Ascending aorta (tissue), 2 donors: ENCODE measurements around the gene FXYD4. TPM values are rescaled to one million over a fixed set of nuclear protein-coding genes. Genes with fewer than 3 reads are reported as not detected.
A peak's percentile ranks its signal among the peaks of the same experiment; 100 is the strongest.
"Not testable (repeated sequence)": the region's sequence is repeated elsewhere in the genome, so short reads cannot be mapped to it uniquely, and the experiment has no call there.

Source experiments
- DNase-seq, 2 donors: peaks; one replicate each; pipeline ENCODE4 v3.0.0-alpha.2; 2019; ENCODE audit warnings: low spot score in 2 of 2
- H3K27ac ChIP-seq, 2 donors: fragments of 200-600 bp; sonication (generic); one replicate each; pipeline ENCODE4 v1.5.1; 2016 to 2017; ENCODE audit warnings: mild to moderate bottlenecking in 1 of 2
- H3K27me3 ChIP-seq: fragments of 200-600 bp; sonication (generic); one replicate; pipeline ENCODE4 v1.5.1; 2017
- H3K36me3 ChIP-seq, 2 donors: fragments of 200-600 bp; sonication (generic); one replicate each; pipeline ENCODE4 v1.5.1; 2016
- H3K4me1 ChIP-seq, 2 donors: fragments of 200-600 bp; sonication (generic); one replicate each; pipeline ENCODE4 v1.5.1; 2016 to 2017; ENCODE audit warnings: mild to moderate bottlenecking in 1 of 2
- H3K4me3 ChIP-seq, 2 donors: fragments of 200-600 bp; sonication (generic); one replicate each; pipeline ENCODE4 v1.5.1; 2016 to 2017; ENCODE audit warnings: mild to moderate bottlenecking in 1 of 2
- H3K9me3 ChIP-seq, 2 donors: fragments of 200-600 bp; sonication (generic); one replicate each; pipeline ENCODE4 v1.5.1; 2016
- CTCF ChIP-seq, 3 experiments: fragments of 200-600 bp in 2 of 3; fragments of 450-650 bp in 1 of 3; sonication (generic) in 2 of 3; IDR thresholded peaks; one replicate each; pipeline ENCODE4 v1.5.1; 2016 to 2019; ENCODE audit warnings: antibody characterized with exemption in 3 of 3, mild to moderate bottlenecking in 1 of 3, moderate library complexity in 1 of 3
- intact Hi-C: fragments of 100-400 bp; cut with DNase I; formaldehyde crosslinking; loops from one replicate; pipeline ENCODE4 v1.15.1; 2023
- total RNA-seq: library from RNA; depleted of rRNA; stranded (reverse); fragments of >200 nt; gene quantifications from one replicate; pipeline ENCODE4 v1.1.0, GENCODE V29; 2016

Gene FXYD4
- total RNA-seq, 1 donor from 2014 or later = not detected

- no peaks in the 10 kb centered on the region for H3K9me3 ChIP-seq
- intact Hi-C loops = no loop called here
- TF ChIP-seq CTCF (IDR thresholded peaks at IDR 0.05) = no peak
- no peaks in the 10 kb centered on the region for H3K36me3 ChIP-seq
- no peak overlapping the region for H3K27ac ChIP-seq
- no peaks in the 10 kb centered on the region for H3K27me3 ChIP-seq
- no peak overlapping the region for H3K4me3 ChIP-seq
- DNase-seq = no peak
- H3K4me1 ChIP-seq = peaks cover 0 to 12% of the 10 kb centered on the region in 2 donors
These were observed 46.7 kb downstream of the FXYD4 start for GRCh38 chr10:43417950-43418768.

GRCh38 chr10:43419997-43420368 is 48.5 kb downstream of the FXYD4 start:
- H3K27ac ChIP-seq = peak overlapping the region; percentile 94 to 95
- H3K36me3 ChIP-seq = no peaks in the 10 kb centered on the region
- no peaks in the 10 kb centered on the region for H3K27me3 ChIP-seq
- peaks cover 0 to 12% of the 10 kb centered on the region in 2 donors for H3K4me1 ChIP-seq
- no peaks in the 10 kb centered on the region for H3K9me3 ChIP-seq
- no peak for TF ChIP-seq CTCF (IDR thresholded peaks at IDR 0.05)
- no peak for DNase-seq
- intact Hi-C loops = loop anchor here (1.0 to 2.0 kb wide), 3 partner anchors 11 to 23 kb away; partner anchors contain the start of gene HNRNPF
- H3K4me3 ChIP-seq = peak overlapping the region; percentile 72 to 73

GRCh38 chr10:43420369-43421200 is 49.1 kb downstream of the FXYD4 start:
- DNase-seq = peak; percentile 63 to 94
- Histone ChIP-seq H3K27ac (peak overlapping the region; percentile 94 to 95), H3K27me3 (no peaks in the 10 kb centered on the region), H3K9me3 (no peaks in the 10 kb centered on the region), H3K36me3 (no peaks in the 10 kb centered on the region), H3K4me3 (peak overlapping the region; percentile 72 to 73), H3K4me1 (peaks cover 0 to 12% of the 10 kb centered on the region in 2 donors)
- intact Hi-C loops = loop anchor here (1.0 to 2.0 kb wide), 3 partner anchors 11 to 24 kb away; partner anchors contain the start of gene HNRNPF
- peak in 1 of 3 experiments; percentile 14 for TF ChIP-seq CTCF (IDR thresholded peaks at IDR 0.05)

GRCh38 chr10:43421201-43421507 is 49.7 kb downstream of the FXYD4 start:
- intact Hi-C loops = loop anchor here (2.0 kb wide), 1 partner anchor 24 kb away; no protein-coding TSS in a partner anchor
- Histone ChIP-seq H3K9me3 (no peaks in the 10 kb centered on the region), H3K36me3 (no peaks in the 10 kb centered on the region), H3K4me3 (peak overlapping the region; percentile 72 to 73), H3K27ac (peak overlapping the region; percentile 94 to 95), H3K4me1 (peaks cover 0 to 12% of the 10 kb centered on the region in 2 donors), H3K27me3 (no peaks in the 10 kb centered on the region)
- no peak for TF ChIP-seq CTCF (IDR thresholded peaks at IDR 0.05)
- DNase-seq = no peak

- no peak for DNase-seq
- no peaks in the 10 kb centered on the region for H3K9me3 ChIP-seq
- peaks cover 0 to 12% of the 10 kb centered on the region in 2 donors for H3K4me1 ChIP-seq
- intact Hi-C loops = loop anchor here (2.0 kb wide), 1 partner anchor 25 kb away; no protein-coding TSS in a partner anchor
- no peaks in the 10 kb centered on the region for H3K27me3 ChIP-seq
- H3K27ac ChIP-seq = peak overlapping the region; percentile 94 to 95
- TF ChIP-seq CTCF (IDR thresholded peaks at IDR 0.05) = no peak
- peak overlapping the region; percentile 72 to 73 for H3K4me3 ChIP-seq
- H3K36me3 ChIP-seq = no peaks in the 10 kb centered on the region
These were observed 50.1 kb downstream of the FXYD4 start for GRCh38 chr10:43421519-43421918.

- H3K9me3 ChIP-seq, DNase-seq, H3K36me3 ChIP-seq, H3K4me3 ChIP-seq, H3K27me3 ChIP-seq: not testable (repeated sequence)
- Histone ChIP-seq H3K27ac (peak overlapping the region; percentile 94 to 95), H3K4me1 (peaks cover 0 to 12% of the 10 kb centered on the region in 2 donors)
- intact Hi-C loops = loop anchor here (2.0 kb wide), 1 partner anchor 25 kb away; no protein-coding TSS in a partner anchor
These were observed 50.5 kb downstream of the FXYD4 start for GRCh38 chr10:43421944-43422343.
